Measurements from ENCODE around the gene OR5B21. TPM values are rescaled to one million over a fixed set of nuclear protein-coding genes. Genes with fewer than 3 reads are reported as not detected.

Gene OR5B21
- total RNA-seq, 1 donor from 2014 or later = not detected

DNA sequence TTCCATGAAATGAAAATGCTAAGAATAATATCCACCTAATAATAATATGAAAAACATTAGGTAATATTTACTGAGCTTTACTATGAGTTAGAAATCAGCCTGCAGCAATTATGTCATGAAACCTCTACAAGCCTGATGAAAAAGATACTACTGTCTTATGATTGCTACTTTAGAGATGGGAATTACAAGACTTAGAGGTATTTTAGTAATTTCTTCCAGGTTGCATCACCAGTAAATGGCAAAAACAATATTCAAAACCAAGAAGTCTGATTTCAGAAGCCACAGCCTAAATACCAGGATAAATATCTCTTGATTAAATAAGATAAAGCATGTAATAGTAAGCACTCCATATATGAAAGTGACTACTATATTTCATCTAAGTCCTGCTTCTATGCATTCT, 13.8 kb downstream of the OR5B21 start:
- H3K4me1 ChIP-seq = no peaks in the 10 kb centered on the region
- H3K27ac ChIP-seq = no peak overlapping the region
- intact Hi-C loops (cut with DNase I) = no loop called here
- no peak for DNase-seq
- no peaks in the 10 kb centered on the region for H3K36me3 ChIP-seq
- ATAC-seq = no peak
- TF ChIP-seq CTCF (IDR thresholded peaks at IDR 0.05) = no peak
- H3K4me3 ChIP-seq = no peak overlapping the region
- no peaks in the 10 kb centered on the region for H3K9me3 ChIP-seq
- no peaks in the 10 kb centered on the region for H3K27me3 ChIP-seq (ENCODE audit: low read depth)

GRCh38 chr11:58493676-58494075, 14.2 kb downstream of the OR5B21 start:
- Histone ChIP-seq H3K27ac (no peak overlapping the region), H3K4me3 (no peak overlapping the region), H3K27me3 (ENCODE audit: low read depth) (no peaks in the 10 kb centered on the region), H3K9me3 (no peaks in the 10 kb centered on the region), H3K36me3 (no peaks in the 10 kb centered on the region), H3K4me1 (no peaks in the 10 kb centered on the region)
- intact Hi-C loops (cut with DNase I) = no loop called here
- DNase-seq = no peak
- TF ChIP-seq CTCF (IDR thresholded peaks at IDR 0.05) = no peak
- ATAC-seq = no peak

GRCh38 chr11:58490827-58491226, 17.1 kb downstream of the OR5B21 start:
- no peak overlapping the region for H3K4me3 ChIP-seq
- no peaks in the 10 kb centered on the region for H3K27me3 ChIP-seq (ENCODE audit: low read depth)
- no peaks in the 10 kb centered on the region for H3K4me1 ChIP-seq
- no peaks in the 10 kb centered on the region for H3K36me3 ChIP-seq
- DNase-seq = no peak
- intact Hi-C loops (cut with DNase I) = no loop called here
- no peak for TF ChIP-seq CTCF (IDR thresholded peaks at IDR 0.05)
- H3K27ac ChIP-seq = no peak overlapping the region
- ATAC-seq = no peak
- no peaks in the 10 kb centered on the region for H3K9me3 ChIP-seq

DNA sequence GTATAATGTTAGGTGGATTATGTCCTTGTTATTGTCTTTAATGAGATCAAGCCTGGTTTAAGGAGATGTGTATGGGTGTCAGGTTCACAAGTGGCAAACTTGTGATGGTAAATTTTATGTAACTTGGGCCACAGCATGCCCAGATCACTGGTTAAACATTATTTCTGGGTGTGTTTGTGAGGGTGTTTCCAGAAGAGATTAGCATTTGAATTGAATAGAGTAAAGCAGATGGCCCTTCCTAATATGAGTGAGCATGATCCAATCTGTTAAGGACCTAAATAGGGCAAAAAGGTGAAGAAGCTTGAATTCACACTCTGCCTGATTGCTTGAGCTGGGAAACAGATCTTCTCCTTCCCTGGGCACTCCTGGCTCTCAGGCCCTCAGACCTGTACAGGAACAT, 20.7 kb downstream of the OR5B21 start:
- no peaks in the 10 kb centered on the region for H3K9me3 ChIP-seq
- intact Hi-C loops (cut with DNase I) = no loop called here
- DNase-seq (no peak), ATAC-seq (no peak)
- no peak overlapping the region for H3K4me3 ChIP-seq
- H3K4me1 ChIP-seq = no peaks in the 10 kb centered on the region
- no peaks in the 10 kb centered on the region for H3K36me3 ChIP-seq
- H3K27ac ChIP-seq = no peak overlapping the region
- no peaks in the 10 kb centered on the region for H3K27me3 ChIP-seq (ENCODE audit: low read depth)
- no peak for TF ChIP-seq CTCF (IDR thresholded peaks at IDR 0.05)

DNA sequence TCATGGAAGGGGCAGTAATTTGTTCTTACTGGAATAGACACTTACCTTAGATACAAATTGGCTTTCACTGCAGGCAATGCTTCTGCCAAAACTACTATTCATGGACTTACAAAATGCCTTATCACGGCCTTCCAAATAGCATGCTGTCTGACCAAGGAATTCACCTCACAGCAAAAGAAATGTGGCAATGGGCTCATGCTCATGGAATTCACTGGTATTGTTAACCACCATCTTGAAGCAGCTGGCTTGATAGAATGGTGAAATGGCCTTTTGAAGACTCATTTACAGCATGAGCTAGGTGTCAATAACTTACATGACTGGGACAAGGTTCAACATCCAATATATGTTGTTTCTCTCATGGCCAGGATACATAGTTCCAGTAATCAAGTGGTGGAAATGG, 21.9 kb downstream of the OR5B21 start:
- Histone ChIP-seq H3K36me3 (no peaks in the 10 kb centered on the region), H3K27ac (no peak overlapping the region), H3K9me3 (no peaks in the 10 kb centered on the region), H3K4me3 (no peak overlapping the region), H3K4me1 (no peaks in the 10 kb centered on the region), H3K27me3 (ENCODE audit: low read depth) (no peaks in the 10 kb centered on the region)
- DNase-seq = no peak
- ATAC-seq = no peak
- intact Hi-C loops (cut with DNase I) = no loop called here
- no peak for TF ChIP-seq CTCF (IDR thresholded peaks at IDR 0.05)

DNA sequence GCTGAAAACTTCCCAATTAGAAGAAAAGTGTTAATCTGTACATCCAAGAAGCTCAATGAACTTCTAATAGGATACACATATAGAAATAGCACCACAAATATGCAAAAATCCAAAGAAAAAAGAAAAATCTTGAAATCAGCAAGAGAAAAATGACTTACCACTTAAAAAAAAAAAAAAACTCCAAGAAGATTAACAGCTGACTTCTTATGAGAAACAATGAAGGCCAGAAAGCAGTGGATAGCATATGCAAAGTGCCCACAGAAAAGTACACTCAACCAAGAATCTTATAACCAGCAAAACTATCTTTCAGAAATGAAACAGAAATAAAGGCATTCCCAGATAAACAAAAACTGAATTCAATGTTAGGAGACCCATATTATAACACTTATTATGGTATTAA, 36.0 kb downstream of the OR5B21 start:
- no peak for TF ChIP-seq CTCF (IDR thresholded peaks at IDR 0.05)
- ATAC-seq = no peak
- Histone ChIP-seq H3K27ac (no peak overlapping the region), H3K4me3 (no peak overlapping the region), H3K36me3 (no peaks in the 10 kb centered on the region), H3K4me1 (no peaks in the 10 kb centered on the region), H3K27me3 (ENCODE audit: low read depth) (no peaks in the 10 kb centered on the region), H3K9me3 (peaks cover 18% of the 10 kb centered on the region)
- intact Hi-C loops (cut with DNase I) = no loop called here
- DNase-seq = no peak
